GM18951 (cell line): ENCODE measurements around the gene SLC43A1.

Experiments used
- POLR2A ChIP-seq: IDR thresholded peaks from 4 replicates; pipeline ENCODE4 v1.6.1; 2011; ENCODE audit warnings: mild to moderate bottlenecking; ENCODE audit not compliant: insufficient read length, insufficient read depth; ENCODE audit errors: extremely low read depth
- in situ Hi-C: fragments of 300-500 bp; cut with MboI; formaldehyde crosslinking; loops from one replicate; pipeline ENCODE4 v1.12.0; 2022; ENCODE audit warnings: low sequenced_read_pairs, mixed read lengths, inconsistent platforms; ENCODE audit not compliant: unreplicated experiment

SLC43A1 gene

GRCh38 chr11:57440744-57441414 is 74.6 kb downstream of the SLC43A1 start:
- in situ Hi-C loops, result no loop called here
- TF ChIP-seq POLR2A, result no peak

- in situ Hi-C loops, result no loop called here
- TF ChIP-seq POLR2A, result no peak
Measured at GRCh38 chr11:57439786-57440185, 75.7 kb downstream of the SLC43A1 start.

DNA sequence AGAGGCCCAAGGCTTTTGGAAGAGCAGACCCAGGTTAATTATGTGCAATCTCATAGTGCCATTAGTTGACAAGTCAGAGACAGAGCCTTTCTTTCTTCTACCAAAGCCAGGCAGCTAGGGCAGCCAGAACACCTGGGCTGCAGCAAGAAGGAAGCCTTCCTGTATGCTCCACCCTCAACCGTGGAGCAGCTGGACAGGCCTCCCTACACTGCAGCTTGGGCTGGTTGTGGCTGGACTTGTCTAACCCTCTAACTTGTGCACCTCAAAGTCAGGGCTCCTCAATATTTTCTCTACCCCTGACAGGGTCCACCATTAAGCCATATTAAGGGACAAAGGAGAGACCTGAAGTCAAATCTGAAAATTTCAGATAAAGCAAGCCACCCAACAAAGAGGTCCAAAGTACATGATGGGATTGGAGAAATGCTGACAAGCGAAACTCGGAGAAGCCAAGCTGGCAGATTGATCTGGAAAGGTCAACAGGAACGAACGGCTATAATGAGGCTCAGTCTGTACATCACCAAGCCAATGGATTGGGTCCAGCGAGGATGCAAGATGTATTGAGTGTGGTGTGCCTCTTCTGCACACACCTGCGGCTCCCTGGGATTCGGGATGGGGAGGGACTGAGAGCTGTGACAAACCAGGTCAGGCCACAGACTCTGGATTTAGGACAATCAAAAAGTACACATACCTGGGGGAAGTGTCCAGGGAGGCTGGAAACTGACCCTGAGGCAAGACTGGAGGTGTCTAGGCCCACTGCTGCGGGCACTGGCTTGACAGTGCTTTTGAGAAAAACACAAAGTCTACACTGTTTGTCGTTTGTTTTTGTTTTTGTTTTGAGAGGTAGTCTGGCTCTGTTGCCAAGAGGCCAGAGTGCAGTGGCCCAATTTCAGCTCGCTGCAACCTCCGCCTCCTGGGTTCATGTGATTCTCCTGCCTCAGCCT is 76.9 kb downstream of the SLC43A1 start:
- TF ChIP-seq POLR2A, result no peak
- in situ Hi-C loops, result no loop called here

- no peak for TF ChIP-seq POLR2A
- in situ Hi-C loops, result no loop called here
Measured at GRCh38 chr11:57436031-57436430, 79.5 kb downstream of the SLC43A1 start.

DNA sequence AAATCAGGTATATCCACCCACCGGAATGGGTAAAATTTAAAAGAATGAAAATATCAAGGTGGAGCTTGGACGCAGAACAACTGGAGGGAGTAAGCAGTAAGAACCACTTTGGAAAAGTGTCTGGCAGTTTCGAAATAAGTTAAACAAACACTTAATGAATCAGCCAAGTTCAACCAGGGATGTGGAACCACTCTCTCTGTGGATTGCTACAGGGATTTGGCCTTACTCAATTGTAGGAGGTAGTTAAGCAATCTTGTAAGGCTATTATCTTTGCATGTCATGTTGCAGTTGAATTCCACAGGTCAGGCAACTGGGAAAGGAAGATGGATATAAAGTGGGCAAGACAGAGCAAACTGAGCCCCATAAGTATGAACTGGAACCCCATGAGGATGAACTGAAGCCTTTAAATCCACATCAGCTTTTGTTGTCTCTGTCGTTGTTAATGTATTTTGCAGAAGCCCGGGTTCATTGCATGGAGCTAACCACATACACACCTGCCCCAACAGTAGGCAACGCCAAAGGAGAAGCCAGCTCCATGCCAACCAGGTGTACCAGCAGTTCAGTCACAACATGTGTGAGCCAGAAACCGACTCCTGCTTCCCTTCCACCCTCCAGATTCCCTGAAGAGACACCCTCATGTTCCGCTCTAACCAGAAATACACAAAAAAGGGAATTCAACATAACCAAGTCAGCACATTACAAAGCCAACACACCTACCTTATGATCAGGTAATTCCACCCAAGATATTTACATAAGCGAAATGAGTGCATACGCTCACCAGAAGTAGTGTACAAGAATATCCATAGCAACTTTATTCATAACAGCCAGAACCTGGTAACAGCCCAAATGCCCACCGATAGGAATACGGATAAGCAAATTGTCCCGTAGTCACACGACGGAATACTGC is 80.6 kb downstream of the SLC43A1 start:
- in situ Hi-C loops, result no loop called here
- no peak for TF ChIP-seq POLR2A
